GM18867 (cell line): Measurements from ENCODE around the gene CCP110.

Experiments
- ATAC-seq: cut with Tn5 transposase; IDR thresholded peaks from one replicate; pipeline ENCODE4 v1.9.1; 2021; ENCODE audit warnings: mild to moderate bottlenecking, moderate library complexity; ENCODE audit not compliant: unreplicated experiment

The CCP110 gene

GRCh38 chr16:19595043-19595767 lies 71.5 kb downstream of the CCP110 start:
- ATAC-seq: no peak

GRCh38 chr16:19598805-19599510 lies 75.2 kb downstream of the CCP110 start:
- ATAC-seq: no peak

GRCh38 chr16:19599968-19600716 lies 76.4 kb downstream of the CCP110 start:
- ATAC-seq: no peak

- no peak for ATAC-seq
Measured at GRCh38 chr16:19601083-19601976, 77.6 kb downstream of the CCP110 start.
